ENCODE results near the gene PPP1R12A. TPM values are rescaled to one million over a fixed set of nuclear protein-coding genes. Genes with fewer than 3 reads are reported as not detected.

Gene PPP1R12A
- total RNA-seq, 1 experiment from 2014 or later, result 52.0 TPM

DNA sequence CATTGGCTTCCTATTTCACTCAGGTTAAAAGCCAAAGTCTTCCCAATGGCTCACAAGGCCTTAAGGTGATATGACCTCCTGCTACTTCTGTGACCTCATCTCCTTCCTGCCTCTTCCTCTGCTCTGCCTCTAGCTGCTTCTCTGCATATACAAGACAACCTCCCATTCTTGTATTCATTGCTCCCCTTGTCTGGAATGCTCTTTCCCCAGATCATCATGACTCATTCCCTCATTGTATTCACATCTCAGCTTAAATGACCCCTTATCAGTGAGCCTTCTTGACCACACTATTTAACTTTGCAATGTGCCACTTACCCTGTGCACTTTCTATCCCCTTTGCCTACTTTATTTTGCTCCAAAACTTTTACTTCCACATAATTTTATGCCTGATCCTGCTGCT is 90.2 kb downstream of the PPP1R12A start:
- TF ChIP-seq POLR2AphosphoS5 (IDR thresholded peaks at IDR 0.05; ENCODE audit: low read depth, low read length), result no peak
- peak; percentile 37; the same call in 1 of the 2 replicates for TF ChIP-seq CBX3 (IDR thresholded peaks at IDR 0.05; ENCODE audit: low read depth)
- peak; percentile 65 for TF ChIP-seq FOSL1 (IDR thresholded peaks at IDR 0.05; ENCODE audit: low read depth)
- peak; percentile 60 for TF ChIP-seq JUND (IDR thresholded peaks at IDR 0.05)
- TF ChIP-seq, protein P1, sequence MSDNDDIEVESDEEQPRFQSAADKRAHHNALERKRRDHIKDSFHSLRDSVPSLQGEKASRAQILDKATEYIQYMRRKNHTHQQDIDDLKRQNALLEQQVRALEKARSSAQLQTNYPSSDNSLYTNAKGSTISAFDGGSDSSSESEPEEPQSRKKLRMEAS (IDR thresholded peaks at IDR 0.05), result no peak
- TF ChIP-seq ZFX (IDR thresholded peaks at IDR 0.05), result no peak
- peak; percentile 30; the same call in 1 of the 2 replicates for TF ChIP-seq SP1 (IDR thresholded peaks at IDR 0.05; ENCODE audit: low read depth)
- TF ChIP-seq CEBPB (IDR thresholded peaks at IDR 0.05; ENCODE audit: low read depth), result 0 out of 2 replicates have a peak, but pooled peaks have one; percentile 32
- TF ChIP-seq SIN3A (IDR thresholded peaks at IDR 0.05; ENCODE audit: low read depth), result no peak
- no peaks in the 10 kb centered on the region for H4K20me1 ChIP-seq (ENCODE audit: insufficient read depth)
- BruUV-seq (replicated peaks), result no TSS peak
- CTCF ChIA-PET, result no interaction called here
- ATAC-seq (peak; percentile 96), DNase-seq (ENCODE audit: low read depth, low spot score) (peak; percentile 71)
- H3K27ac ChIP-seq (ENCODE audit: low read depth, low read length), result peak overlapping the region; percentile 13; the same call in 1 of the 2 replicates
- peaks cover 0 to 2% of the 10 kb centered on the region in 2 experiments; a peak in 1 of 4 replicates for H3K9me3 ChIP-seq (ENCODE audit: control insufficient read depth in 1 of 2, insufficient read depth in 1 of 2, low read depth in 1 of 2, low read length in 2 of 2)
- H3K9ac ChIP-seq (ENCODE audit: low read length), result no peak overlapping the region
- peak overlapping the region; percentile 29 for H3K4me2 ChIP-seq (ENCODE audit: low read length)
- no peak overlapping the region for H2AFZ ChIP-seq (ENCODE audit: low read depth, low read length, poor library complexity, severe bottlenecking)
- H3K4me1 ChIP-seq (ENCODE audit: control insufficient read depth in 1 of 2, insufficient read depth in 2 of 2, low read length in 2 of 2), result peaks cover 6 to 14% of the 10 kb centered on the region in 2 experiments
- peaks cover 28% of the 10 kb centered on the region for H3K79me2 ChIP-seq (ENCODE audit: insufficient read depth, low read length)
- intact Hi-C loops (cut with micrococcal nuclease), result no loop called here
- H3K27me3 ChIP-seq (ENCODE audit: insufficient read depth, low read length), result no peaks in the 10 kb centered on the region
- H3K36me3 ChIP-seq (ENCODE audit: control insufficient read depth in 1 of 2, insufficient read depth in 2 of 2, low read length in 2 of 2), result 0 out of 4 replicates have a peak, but pooled peaks cover 0 to 6% of the 10 kb centered on the region in 2 experiments
- H3K9me2 ChIP-seq (ENCODE audit: insufficient read depth), result no peaks in the 10 kb centered on the region
- H3K4me3 ChIP-seq (replicated peaks in 1 of 2; ENCODE audit: low read depth in 1 of 2, low read length in 2 of 2), result no peak overlapping the region
- RAD21 ChIA-PET (ENCODE audit: low non-redundant PET in 1 of 2, low total read pairs in 2 of 2, uncharacterized antibody in 2 of 2, unreplicated experiment in 2 of 2), result no interaction called here
- POLR2A ChIA-PET, result no interaction called here

GRCh38 chr12:79843978-79844377 is 90.9 kb downstream of the PPP1R12A start:
- Histone ChIP-seq H4K20me1 (ENCODE audit: insufficient read depth) (no peaks in the 10 kb centered on the region), H2AFZ (ENCODE audit: low read depth, low read length, poor library complexity, severe bottlenecking) (no peak overlapping the region), H3K4me3 (replicated peaks in 1 of 2; ENCODE audit: low read depth in 1 of 2, low read length in 2 of 2) (no peak overlapping the region), H3K27me3 (ENCODE audit: insufficient read depth, low read length) (no peaks in the 10 kb centered on the region), H3K79me2 (ENCODE audit: insufficient read depth, low read length) (peaks cover 24% of the 10 kb centered on the region), H3K4me2 (ENCODE audit: low read length) (no peak overlapping the region), H3K27ac (ENCODE audit: low read depth, low read length) (no peak overlapping the region), H3K4me1 (ENCODE audit: control insufficient read depth in 1 of 2, insufficient read depth in 2 of 2, low read length in 2 of 2) (peaks cover 6 to 14% of the 10 kb centered on the region in 2 experiments), H3K9me2 (ENCODE audit: insufficient read depth) (no peaks in the 10 kb centered on the region), H3K9ac (ENCODE audit: low read length) (no peak overlapping the region), H3K9me3 (ENCODE audit: control insufficient read depth in 1 of 2, insufficient read depth in 1 of 2, low read depth in 1 of 2, low read length in 2 of 2) (peaks cover 6 to 9% of the 10 kb centered on the region in 2 experiments; a peak in 2 of 4 replicates), H3K36me3 (ENCODE audit: control insufficient read depth in 1 of 2, insufficient read depth in 2 of 2, low read length in 2 of 2) (0 out of 4 replicates have a peak, but pooled peaks cover 0 to 13% of the 10 kb centered on the region in 2 experiments)
- ChIA-PET POLR2A (no interaction called here), CTCF (no interaction called here), RAD21 (ENCODE audit: low non-redundant PET in 1 of 2, low total read pairs in 2 of 2, uncharacterized antibody in 2 of 2, unreplicated experiment in 2 of 2) (no interaction called here)
- intact Hi-C loops (cut with micrococcal nuclease), result no loop called here
- no peak for DNase-seq (ENCODE audit: low read depth, low spot score)
- BruUV-seq (replicated peaks), result TSS peak; percentile 40
- no peak for ATAC-seq
- TF ChIP-seq, protein P2, sequence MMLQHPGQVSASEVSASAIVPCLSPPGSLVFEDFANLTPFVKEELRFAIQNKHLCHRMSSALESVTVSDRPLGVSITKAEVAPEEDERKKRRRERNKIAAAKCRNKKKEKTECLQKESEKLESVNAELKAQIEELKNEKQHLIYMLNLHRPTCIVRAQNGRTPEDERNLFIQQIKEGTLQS (IDR thresholded peaks at IDR 0.05), result no peak
- TF ChIP-seq YY1 (IDR thresholded peaks at IDR 0.05; ENCODE audit: extremely low read depth, insufficient replicate concordance, low read depth, low read length) (no peak), ZFX (IDR thresholded peaks at IDR 0.05) (no peak), FOSL1 (IDR thresholded peaks at IDR 0.05; ENCODE audit: low read depth) (no peak), CEBPB (IDR thresholded peaks at IDR 0.05; ENCODE audit: low read depth) (no peak), REST (IDR thresholded peaks at IDR 0.05; ENCODE audit: low read depth) (no peak), SIN3A (IDR thresholded peaks at IDR 0.05; ENCODE audit: low read depth) (no peak), POLR2AphosphoS5 (IDR thresholded peaks at IDR 0.05; ENCODE audit: low read depth, low read length) (no peak), ZNF274 (IDR thresholded peaks at IDR 0.05; ENCODE audit: low read depth, low read length) (no peak), POLR2A (IDR thresholded peaks at IDR 0.05; ENCODE audit: borderline replicate concordance, extremely low read depth, insufficient read depth, insufficient read length) (no peak)
- TF ChIP-seq, protein P3, sequence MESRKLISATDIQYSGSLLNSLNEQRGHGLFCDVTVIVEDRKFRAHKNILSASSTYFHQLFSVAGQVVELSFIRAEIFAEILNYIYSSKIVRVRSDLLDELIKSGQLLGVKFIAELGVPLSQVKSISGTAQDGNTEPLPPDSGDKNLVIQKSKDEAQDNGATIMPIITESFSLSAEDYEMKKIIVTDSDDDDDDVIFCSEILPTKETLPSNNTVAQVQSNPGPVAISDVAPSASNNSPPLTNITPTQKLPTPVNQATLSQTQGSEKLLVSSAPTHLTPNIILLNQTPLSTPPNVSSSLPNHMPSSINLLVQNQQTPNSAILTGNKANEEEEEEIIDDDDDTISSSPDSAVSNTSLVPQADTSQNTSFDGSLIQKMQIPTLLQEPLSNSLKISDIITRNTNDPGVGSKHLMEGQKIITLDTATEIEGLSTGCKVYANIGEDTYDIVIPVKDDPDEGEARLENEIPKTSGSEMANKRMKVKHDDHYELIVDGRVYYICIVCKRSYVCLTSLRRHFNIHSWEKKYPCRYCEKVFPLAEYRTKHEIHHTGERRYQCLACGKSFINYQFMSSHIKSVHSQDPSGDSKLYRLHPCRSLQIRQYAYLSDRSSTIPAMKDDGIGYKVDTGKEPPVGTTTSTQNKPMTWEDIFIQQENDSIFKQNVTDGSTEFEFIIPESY (IDR thresholded peaks at IDR 0.05; ENCODE audit: extremely low read depth, insufficient replicate concordance, low read length), result no peak
